ENCODE results near the gene IL17A.

Gene IL17A

DNA sequence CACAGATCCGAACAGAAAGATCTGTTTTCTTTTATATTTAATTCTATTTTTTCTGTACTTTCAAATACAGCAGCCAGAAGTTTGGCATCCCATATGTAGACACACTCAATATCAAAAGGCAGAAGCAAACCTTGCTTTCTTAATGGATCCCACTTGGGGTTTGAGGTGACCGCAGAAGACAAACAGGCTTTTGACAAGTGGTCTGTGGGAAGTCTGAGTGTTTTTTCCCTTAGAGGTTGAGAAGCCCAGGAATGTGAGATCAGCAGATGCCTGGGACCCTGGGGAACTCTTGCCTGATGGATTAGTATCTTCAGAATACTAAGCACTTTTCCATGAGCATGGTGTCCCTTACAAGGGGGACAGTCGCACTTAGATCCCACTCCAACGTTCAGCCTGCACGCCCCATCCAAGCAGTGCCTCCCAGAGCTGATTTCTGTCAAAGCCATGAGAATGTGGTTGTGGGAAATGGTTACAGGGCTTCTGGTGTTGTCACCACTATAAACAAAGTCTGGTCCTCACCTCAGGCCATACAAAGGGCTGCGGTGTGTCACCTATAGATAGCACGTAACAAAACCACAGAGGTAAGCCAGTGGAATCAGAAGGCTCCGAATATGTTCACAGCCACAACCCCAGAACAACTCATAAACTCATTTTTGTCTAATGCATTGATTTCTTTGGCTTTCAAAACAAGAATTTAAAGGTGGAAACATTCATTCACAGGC, 45.4 kb downstream of the IL17A start:
- Histone ChIP-seq H3K9ac (ENCODE audit: low read length) (no peak overlapping the region), H3K27me3 (ENCODE audit: control insufficient read depth in 1 of 2, insufficient read depth in 1 of 2, low read length in 2 of 2) (peaks cover 6 to 16% of the 10 kb centered on the region in 2 experiments), H3K4ac (ENCODE audit: low read depth in 1 of 2, low read length in 2 of 2) (no peak overlapping the region), H3K79me1 (replicated peaks; ENCODE audit: low read length, poor library complexity, severe bottlenecking) (no peaks in the 10 kb centered on the region), H2BK120ac (ENCODE audit: low read depth, low read length) (no peak overlapping the region), H4K91ac (ENCODE audit: low read length) (no peak overlapping the region), H2BK15ac (ENCODE audit: low read depth, poor library complexity, severe bottlenecking) (no peak overlapping the region), H3K4me3 (ENCODE audit: insufficient read depth in 1 of 2, low read depth in 1 of 2, low read length in 2 of 2) (no peak overlapping the region), H3K27ac (ENCODE audit: low read length, poor library complexity, severe bottlenecking) (no peak overlapping the region), H3K36me3 (ENCODE audit: control insufficient read depth in 1 of 2, insufficient read depth in 2 of 2, low read depth in 1 of 2, low read length in 2 of 2) (no peaks in the 10 kb centered on the region), H3K23ac (ENCODE audit: low read length in 2 of 2) (no peak overlapping the region), H2BK5ac (ENCODE audit: low read depth, low read length, poor library complexity, severe bottlenecking) (no peak overlapping the region), H3K4me2 (ENCODE audit: low read length, poor library complexity, severe bottlenecking) (no peak overlapping the region), H2AFZ (ENCODE audit: low read depth, low read length) (no peak overlapping the region), H4K8ac (ENCODE audit: low read length) (no peak overlapping the region), H3K4me1 (ENCODE audit: control insufficient read depth, insufficient read depth, low read depth, low read length) (no peaks in the 10 kb centered on the region), H3K9me3 (ENCODE audit: control insufficient read depth, low read length) (no peaks in the 10 kb centered on the region), H2BK12ac (ENCODE audit: low read length in 2 of 2) (no peak overlapping the region), H3K14ac (ENCODE audit: low read length in 2 of 2) (no peak overlapping the region), H2AK5ac (ENCODE audit: low read length, severe bottlenecking) (no peak overlapping the region), H3K18ac (ENCODE audit: low read depth in 1 of 2, low read length in 2 of 2) (no peak overlapping the region)
- WGBS = 86% methylated on average over 7 of the region's 8 CpGs
- no peak for DNase-seq

GRCh38 chr6:52233005-52233404, 46.8 kb downstream of the IL17A start:
- Histone ChIP-seq H3K27ac (ENCODE audit: low read length, poor library complexity, severe bottlenecking) (no peak overlapping the region), H3K14ac (ENCODE audit: low read length in 2 of 2) (no peak overlapping the region), H2AK5ac (ENCODE audit: low read length, severe bottlenecking) (no peak overlapping the region), H2AFZ (ENCODE audit: low read depth, low read length) (no peak overlapping the region), H3K27me3 (ENCODE audit: control insufficient read depth in 1 of 2, insufficient read depth in 1 of 2, low read length in 2 of 2) (peaks cover 12 to 28% of the 10 kb centered on the region in 2 experiments), H2BK120ac (ENCODE audit: low read depth, low read length) (no peak overlapping the region), H3K79me1 (replicated peaks; ENCODE audit: low read length, poor library complexity, severe bottlenecking) (no peaks in the 10 kb centered on the region), H3K4me2 (ENCODE audit: low read length, poor library complexity, severe bottlenecking) (no peak overlapping the region), H4K8ac (ENCODE audit: low read length) (no peak overlapping the region), H3K4me1 (ENCODE audit: control insufficient read depth, insufficient read depth, low read depth, low read length) (no peaks in the 10 kb centered on the region), H3K9me3 (ENCODE audit: control insufficient read depth, low read length) (no peaks in the 10 kb centered on the region), H2BK15ac (ENCODE audit: low read depth, poor library complexity, severe bottlenecking) (no peak overlapping the region), H2BK5ac (ENCODE audit: low read depth, low read length, poor library complexity, severe bottlenecking) (no peak overlapping the region), H2BK12ac (ENCODE audit: low read length in 2 of 2) (no peak overlapping the region), H3K4me3 (ENCODE audit: insufficient read depth in 1 of 2, low read depth in 1 of 2, low read length in 2 of 2) (no peak overlapping the region), H3K23ac (ENCODE audit: low read length in 2 of 2) (no peak overlapping the region), H3K18ac (ENCODE audit: low read depth in 1 of 2, low read length in 2 of 2) (no peak overlapping the region), H3K4ac (ENCODE audit: low read depth in 1 of 2, low read length in 2 of 2) (no peak overlapping the region), H3K36me3 (ENCODE audit: control insufficient read depth in 1 of 2, insufficient read depth in 2 of 2, low read depth in 1 of 2, low read length in 2 of 2) (no peaks in the 10 kb centered on the region), H4K91ac (ENCODE audit: low read length) (no peak overlapping the region), H3K9ac (ENCODE audit: low read length) (no peak overlapping the region)
- WGBS = 50% methylated on average over 1 of the region's 4 CpGs
- DNase-seq = no peak

DNA sequence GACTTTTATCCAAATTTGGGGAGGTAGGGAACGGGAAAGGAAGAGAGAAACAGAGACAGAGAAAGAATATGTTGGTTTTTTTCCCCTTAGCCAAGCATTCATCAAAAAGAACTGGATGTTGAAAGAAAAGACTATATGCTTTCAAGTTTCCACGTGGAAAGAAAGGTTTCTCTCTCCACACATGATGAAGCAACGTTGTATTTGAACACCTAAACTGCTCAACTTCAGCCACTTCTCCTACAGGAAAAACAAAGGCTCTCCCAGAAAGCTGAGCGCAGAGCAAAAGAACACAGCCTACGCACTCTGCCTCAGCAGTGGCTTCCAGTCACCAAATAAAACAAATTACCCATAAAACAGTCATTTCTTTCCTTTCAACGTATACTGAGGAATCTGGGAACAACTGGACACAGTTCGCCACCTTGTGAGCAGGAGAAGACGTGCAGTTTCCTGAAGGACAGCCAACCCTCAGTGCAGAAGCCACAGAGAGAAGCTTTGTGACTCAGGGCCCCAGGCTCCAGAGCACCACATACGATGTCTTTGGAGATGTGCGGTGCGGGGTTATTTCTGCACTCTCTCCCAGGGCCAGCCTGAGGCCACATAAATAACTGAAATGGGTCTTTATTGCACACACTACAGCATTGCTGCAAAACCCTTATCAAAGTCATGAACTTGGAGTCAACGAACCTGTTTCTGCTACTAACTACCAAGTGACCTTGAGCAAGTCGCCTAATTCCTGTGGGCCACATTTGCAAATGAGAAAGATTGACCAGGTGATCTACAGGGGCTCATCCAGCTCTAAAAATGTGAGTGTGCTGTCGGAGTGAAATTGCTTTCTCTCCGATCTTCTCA, 48.0 kb downstream of the IL17A start:
- Histone ChIP-seq H2BK15ac (ENCODE audit: low read depth, poor library complexity, severe bottlenecking) (no peak overlapping the region), H3K27me3 (ENCODE audit: control insufficient read depth in 1 of 2, insufficient read depth in 1 of 2, low read length in 2 of 2) (peaks cover 16 to 35% of the 10 kb centered on the region in 2 experiments), H3K27ac (ENCODE audit: low read length, poor library complexity, severe bottlenecking) (no peak overlapping the region), H4K91ac (ENCODE audit: low read length) (no peak overlapping the region), H3K79me1 (replicated peaks; ENCODE audit: low read length, poor library complexity, severe bottlenecking) (no peaks in the 10 kb centered on the region), H3K9ac (ENCODE audit: low read length) (peak overlapping the region; percentile 28), H3K4me3 (ENCODE audit: insufficient read depth in 1 of 2, low read depth in 1 of 2, low read length in 2 of 2) (no peak overlapping the region), H3K23ac (ENCODE audit: low read length in 2 of 2) (no peak overlapping the region), H2AFZ (ENCODE audit: low read depth, low read length) (no peak overlapping the region), H3K4me2 (ENCODE audit: low read length, poor library complexity, severe bottlenecking) (no peak overlapping the region), H3K9me3 (ENCODE audit: control insufficient read depth, low read length) (no peaks in the 10 kb centered on the region), H3K18ac (ENCODE audit: low read depth in 1 of 2, low read length in 2 of 2) (no peak overlapping the region), H4K8ac (ENCODE audit: low read length) (no peak overlapping the region), H2BK5ac (ENCODE audit: low read depth, low read length, poor library complexity, severe bottlenecking) (no peak overlapping the region), H3K4me1 (ENCODE audit: control insufficient read depth, insufficient read depth, low read depth, low read length) (no peaks in the 10 kb centered on the region), H2AK5ac (ENCODE audit: low read length, severe bottlenecking) (no peak overlapping the region), H2BK120ac (ENCODE audit: low read depth, low read length) (no peak overlapping the region), H3K36me3 (ENCODE audit: control insufficient read depth in 1 of 2, insufficient read depth in 2 of 2, low read depth in 1 of 2, low read length in 2 of 2) (no peaks in the 10 kb centered on the region), H3K14ac (ENCODE audit: low read length in 2 of 2) (no peak overlapping the region), H3K4ac (ENCODE audit: low read depth in 1 of 2, low read length in 2 of 2) (no peak overlapping the region), H2BK12ac (ENCODE audit: low read length in 2 of 2) (no peak overlapping the region)
- DNase-seq = peak; percentile 39
- WGBS = 53% methylated on average over 15 of the region's 15 CpGs

All from mesenchymal stem cell (in vitro differentiated cells and primary cell).